OCI-LY7 (cell line): ENCODE data around the gene ZBTB16. TPM values are rescaled to one million over a fixed set of nuclear protein-coding genes. Genes with fewer than 3 reads are reported as not detected.

Experiments used
- BruUV-seq: library from RNA; stranded (reverse); fragments of 400-500 nt; replicated peaks from 2 replicates; lab custom pipeline; 2021; lab: Mats Ljungman, UMichigan
- CTCF ChIA-PET: fragments of 300-600 bp; sonication (Branson Sonifier 250); formaldehyde crosslinking; loops from one replicate; lab custom pipeline; 2022; ENCODE audit warnings: antibody characterized with exemption; ENCODE audit not compliant: unreplicated experiment; lab: Charles Lee
- POLR2A ChIA-PET: fragments of 300-600 bp; sonication (Branson Sonifier 250); formaldehyde crosslinking; loops from one replicate; lab custom pipeline; 2022; ENCODE audit warnings: antibody characterized with exemption; lab: Charles Lee
- DNase-seq: peaks from one replicate; pipeline ENCODE4 v3.0.0-alpha.2; 2015; ENCODE audit warnings: low spot score
- H2AFZ ChIP-seq: fragments of 200-600 bp; sonication (generic), shearing (Covaris generic); 2 replicates; pipeline ENCODE4 v1.6.1; 2014; ENCODE audit warnings: mild to moderate bottlenecking, antibody characterized with exemption, low read length, moderate library complexity
- H3K27ac ChIP-seq: fragments of 200-600 bp; sonication (generic); 2 replicates; pipeline ENCODE4 v1.5.1; 2014; ENCODE audit warnings: mixed run types, low read depth, mild to moderate bottlenecking, moderate library complexity, low read length, inconsistent platforms; ENCODE audit not compliant: poor library complexity, severe bottlenecking
- H3K36me3 ChIP-seq: fragments of 200-600 bp; sonication (generic); 2 replicates; pipeline ENCODE4 v1.6.1; 2014; ENCODE audit warnings: mild to moderate bottlenecking, antibody characterized with exemption, low read length, moderate library complexity, mixed read lengths; ENCODE audit not compliant: insufficient read depth
- H3K4me1 ChIP-seq: fragments of 200-600 bp; sonication (generic); 2 replicates; pipeline ENCODE4 v1.5.1; 2014; ENCODE audit warnings: mild to moderate bottlenecking, low read length; ENCODE audit not compliant: insufficient read depth, poor library complexity, severe bottlenecking
- H3K4me2 ChIP-seq: fragments of 200-600 bp; sonication (generic); 2 replicates; pipeline ENCODE4 v1.6.1; 2014; ENCODE audit warnings: mild to moderate bottlenecking, low read length
- H3K4me3 ChIP-seq: fragments of 200-600 bp; sonication (generic); 2 replicates; pipeline ENCODE4 v1.5.1; 2014; ENCODE audit warnings: mild to moderate bottlenecking, low read depth, low read length; ENCODE audit not compliant: poor library complexity, severe bottlenecking
- H3K79me2 ChIP-seq: fragments of 200-600 bp; sonication (generic); 2 replicates; pipeline ENCODE4 v1.6.1; 2016; ENCODE audit warnings: low read depth, mild to moderate bottlenecking, low read length, moderate library complexity, mixed read lengths; ENCODE audit not compliant: insufficient read depth
- H3K9me2 ChIP-seq: fragments of 200-600 bp; sonication (generic); 2 replicates; pipeline ENCODE4 v1.6.1; 2016; ENCODE audit warnings: mild to moderate bottlenecking, low read length, mixed read lengths; ENCODE audit not compliant: insufficient read depth
- H3K9me3 ChIP-seq: fragments of 200-600 bp; sonication (generic); 2 replicates; pipeline ENCODE4 v1.6.1; 2014; ENCODE audit warnings: mild to moderate bottlenecking, mixed run types, low read length, mixed read lengths
- H4K20me1 ChIP-seq: fragments of 200-600 bp; sonication (generic); 2 replicates; pipeline ENCODE4 v1.6.1; 2014; ENCODE audit warnings: mild to moderate bottlenecking, antibody characterized with exemption, low read length, moderate library complexity, mixed read lengths; ENCODE audit not compliant: insufficient read depth
- CTCF ChIP-seq: fragments of 200-600 bp; sonication (generic); conservative IDR thresholded peaks from 2 replicates; pipeline ENCODE4 v1.5.1; 2014; ENCODE audit warnings: mild to moderate bottlenecking, antibody characterized with exemption, low read length, moderate library complexity, mixed read lengths
- EZH2phosphoT487 ChIP-seq: fragments of 200-600 bp; sonication (generic); IDR thresholded peaks from 2 replicates; pipeline ENCODE4 v1.6.1; 2018; ENCODE audit warnings: low read depth, borderline replicate concordance, mild to moderate bottlenecking, mixed run types, antibody characterized with exemption, low read length, moderate library complexity, mixed read lengths
- intact Hi-C: fragments of 100-400 bp; cut with micrococcal nuclease; formaldehyde crosslinking; loops from one replicate; pipeline ENCODE4 v1.10.0; 2022; ENCODE audit not compliant: unreplicated experiment
- total RNA-seq, 2 experiments: library from RNA; depleted of rRNA in 1 of 2; stranded (reverse); fragments of >200 nt in 1 of 2; shearing (Covaris generic) in 1 of 2; gene quantifications; 2 replicates each; pipeline ENCODE4 v1.2.3, GENCODE V29; 2014 to 2022

ZBTB16 gene
- total RNA-seq, 2 experiments from 2014 or later: not detected

GRCh38 chr11:114085965-114086793, 26.7 kb downstream of the ZBTB16 start:
- no peaks in the 10 kb centered on the region for H4K20me1 ChIP-seq
- no peaks in the 10 kb centered on the region for H3K4me1 ChIP-seq
- POLR2A ChIA-PET: no interaction called here
- CTCF ChIA-PET: no interaction called here
- no TSS peak for BruUV-seq
- H3K4me2 ChIP-seq: no peak overlapping the region
- no peak overlapping the region for H3K4me3 ChIP-seq
- no peak overlapping the region for H2AFZ ChIP-seq
- DNase-seq: no peak
- no peaks in the 10 kb centered on the region for H3K79me2 ChIP-seq
- no peaks in the 10 kb centered on the region for H3K9me3 ChIP-seq
- no peaks in the 10 kb centered on the region for H3K36me3 ChIP-seq
- intact Hi-C loops: no loop called here
- H3K27ac ChIP-seq: no peak overlapping the region
- H3K9me2 ChIP-seq: no peaks in the 10 kb centered on the region
- TF ChIP-seq CTCF (no peak), EZH2phosphoT487 (no peak)

GRCh38 chr11:114087025-114087424, 27.5 kb downstream of the ZBTB16 start:
- TF ChIP-seq EZH2phosphoT487 (no peak), CTCF (no peak)
- H3K9me3 ChIP-seq: no peaks in the 10 kb centered on the region
- no peaks in the 10 kb centered on the region for H3K36me3 ChIP-seq
- no peak overlapping the region for H3K4me2 ChIP-seq
- no peaks in the 10 kb centered on the region for H4K20me1 ChIP-seq
- no peak overlapping the region for H3K4me3 ChIP-seq
- no peaks in the 10 kb centered on the region for H3K4me1 ChIP-seq
- BruUV-seq: no TSS peak
- POLR2A ChIA-PET: no interaction called here
- DNase-seq: no peak
- intact Hi-C loops: no loop called here
- H2AFZ ChIP-seq: no peak overlapping the region
- CTCF ChIA-PET: no interaction called here
- no peak overlapping the region for H3K27ac ChIP-seq
- H3K9me2 ChIP-seq: no peaks in the 10 kb centered on the region
- H3K79me2 ChIP-seq: no peaks in the 10 kb centered on the region

- POLR2A ChIA-PET: interaction anchor here (0.7 kb wide), 1 partner anchor 59 kb away, joined by 4 read pairs; no protein-coding TSS in a partner anchor
- no peak overlapping the region for H2AFZ ChIP-seq
- no peaks in the 10 kb centered on the region for H3K36me3 ChIP-seq
- no peaks in the 10 kb centered on the region for H3K4me1 ChIP-seq
- H3K27ac ChIP-seq: no peak overlapping the region
- no peaks in the 10 kb centered on the region for H4K20me1 ChIP-seq
- intact Hi-C loops: no loop called here
- no peak overlapping the region for H3K4me2 ChIP-seq
- H3K79me2 ChIP-seq: no peaks in the 10 kb centered on the region
- no peak for DNase-seq
- H3K9me3 ChIP-seq: no peaks in the 10 kb centered on the region
- no peaks in the 10 kb centered on the region for H3K9me2 ChIP-seq
- no peak overlapping the region for H3K4me3 ChIP-seq
- no TSS peak for BruUV-seq
- CTCF ChIA-PET: no interaction called here
- TF ChIP-seq EZH2phosphoT487: no peak
- TF ChIP-seq CTCF: no peak
Measured at GRCh38 chr11:114088216-114088615, 28.7 kb downstream of the ZBTB16 start.
